Heart right ventricle (tissue), 16 donors: Measurements from ENCODE around the gene IL4. TPM values are rescaled to one million over a fixed set of nuclear protein-coding genes. Genes with fewer than 3 reads are reported as not detected.
"Not testable (repeated sequence)": the region's sequence is repeated elsewhere in the genome, so short reads cannot be mapped to it uniquely, and the experiment has no call there.

ENCODE experiments used
- ATAC-seq, 8 donors: fragments of 200-7000 bp; cut with Tn5 transposase; one replicate each; pipeline ENCODE4 v1.9.1; 2020; ENCODE audit warnings: mild to moderate bottlenecking in 8 of 8, moderate library complexity in 8 of 8, moderate number of reproducible peaks in 1 of 8
- DNase-seq, 2 donors: peaks; one replicate each; pipeline ENCODE4 v3.0.0-alpha.2; 2020
- H3K27ac ChIP-seq, 10 donors: fragments of 200-600 bp; sonication (generic) in 2 of 10; one replicate each; pipeline versions ENCODE4 v1.5.0 to v1.8.0; 2020 to 2022; ENCODE audit warnings: mild to moderate bottlenecking in 3 of 10
- H3K27me3 ChIP-seq, 7 donors: fragments of 200-600 bp; one replicate each; pipeline ENCODE4 v1.8.0; 2021 to 2022; ENCODE audit warnings: mild to moderate bottlenecking in 2 of 7
- H3K36me3 ChIP-seq, 9 donors: fragments of 200-600 bp; sonication (generic) in 1 of 9; one replicate each; pipeline versions ENCODE4 v1.5.0 to v1.8.0; 2020 to 2022; ENCODE audit warnings: mild to moderate bottlenecking in 2 of 9
- H3K4me1 ChIP-seq, 9 donors: fragments of 200-600 bp; sonication (generic) in 1 of 9; one replicate each; pipeline versions ENCODE4 v1.5.0 to v1.8.0; 2020 to 2022; ENCODE audit warnings: mild to moderate bottlenecking in 4 of 9
- H3K4me3 ChIP-seq, 10 donors: fragments of 200-600 bp; sonication (generic) in 2 of 10; one replicate each; pipeline versions ENCODE4 v1.5.0 to v1.8.0; 2020 to 2022; ENCODE audit warnings: mild to moderate bottlenecking in 7 of 10, moderate library complexity in 2 of 10
- H3K9me3 ChIP-seq, 11 donors: fragments of 200-600 bp in 10 of 11; sonication (generic) in 2 of 11; one replicate each; pipeline versions ENCODE4 v1.5.0 to v1.8.0; 2013 to 2022; ENCODE audit warnings: mild to moderate bottlenecking in 2 of 11, control low read depth in 1 of 11, moderate library complexity in 1 of 11
- WGBS, 2 donors: extraction: QIAGEN DNeasy Blood & Tissue Kit; methylation state at CpG; one replicate each; pipeline ENCODE4 v1.1.7; 2013; ENCODE audit warnings: inconsistent platforms in 1 of 2; 5-methylcytosine and 5-hydroxymethylcytosine counted together
- intact Hi-C, 10 donors: fragments of 100-400 bp; cut with DNase I; formaldehyde crosslinking; loops; one replicate each; pipeline versions ENCODE4 v1.11.1 to v1.14.2; 2022
- polyA plus RNA-seq, 2 donors: library from polyadenylated mRNA; stranded (reverse); fragments of 200-250 nt; gene quantifications; one replicate each; pipeline ENCODE4 v1.2.3, GENCODE V29; 2013
- total RNA-seq, 10 donors: library from RNA; stranded (reverse); fragmentation: NEBNext Ultra II Directional in 3 of 10; extraction: Animal tissue kit (Norgen Biotek cat#: 25700) in 3 of 10; gene quantifications; one replicate each; pipeline versions ENCODE4 v1.2.1 to v1.2.4, GENCODE V29; 2021 to 2023
- TF ChIP-seq, protein P1 (sequence below), 9 donors: fragments of 200-600 bp; sonication (generic) in 2 of 9; IDR thresholded peaks; one replicate each; pipeline versions ENCODE4 v1.5.0 to v1.8.0; 2021 to 2022; ENCODE audit warnings: antibody characterized with exemption in 9 of 9, mild to moderate bottlenecking in 5 of 9, moderate library complexity in 1 of 9
- donor health status: Arrhythmogenic right ventricular cardiomyopathy.
- donor health status: ischemic (EF 13 %, LVEDD 7.1; RV severe dilation, severe dysfunction).
- donor health status: healthy with polysubstance abuse.
- donor health status: DM: no; HTN: yes; CAD: no.
- donor health status: DM: no; HTN: no; CAD: no.
- donor health status: ischemic (EF 25% LVEDD 6.9; RV normal size, moderate dysfunction).
- donor health status: ischemic (EF 25% LVEDD 5.7; RV mildly dilated, moderate dysfunction).
- donor health status: healthy.
- donor health status: DM: yes; HTN: yes; CAD: no.
- donor health status: Ischemic cardiomyopathy.
- donor health status: ischemic (EF 35%, LVEDD 5.7; RV mildly dilated, moderate dysfunction).
- donor health status: nonischemic (EF 11% LVEDD 7.7; RV severe dilation, severe dysfunction).
- donor health status: DM: yes; HTN: yes; CAD: no.
- donor health status: PGD.
- donor health status: ischemic (EF 29% LVEDD 5.4; RV normal size, mild dysfunction).
- donor health status: nonischemic (EF 23%, LVEDD 6.1; RV moderate dilation, normal function).

The IL4 gene
- total and polyA plus RNA-seq, 12 donors: not detected

- DNase-seq (no peak), ATAC-seq (no peak)
- TF ChIP-seq, protein P1, sequence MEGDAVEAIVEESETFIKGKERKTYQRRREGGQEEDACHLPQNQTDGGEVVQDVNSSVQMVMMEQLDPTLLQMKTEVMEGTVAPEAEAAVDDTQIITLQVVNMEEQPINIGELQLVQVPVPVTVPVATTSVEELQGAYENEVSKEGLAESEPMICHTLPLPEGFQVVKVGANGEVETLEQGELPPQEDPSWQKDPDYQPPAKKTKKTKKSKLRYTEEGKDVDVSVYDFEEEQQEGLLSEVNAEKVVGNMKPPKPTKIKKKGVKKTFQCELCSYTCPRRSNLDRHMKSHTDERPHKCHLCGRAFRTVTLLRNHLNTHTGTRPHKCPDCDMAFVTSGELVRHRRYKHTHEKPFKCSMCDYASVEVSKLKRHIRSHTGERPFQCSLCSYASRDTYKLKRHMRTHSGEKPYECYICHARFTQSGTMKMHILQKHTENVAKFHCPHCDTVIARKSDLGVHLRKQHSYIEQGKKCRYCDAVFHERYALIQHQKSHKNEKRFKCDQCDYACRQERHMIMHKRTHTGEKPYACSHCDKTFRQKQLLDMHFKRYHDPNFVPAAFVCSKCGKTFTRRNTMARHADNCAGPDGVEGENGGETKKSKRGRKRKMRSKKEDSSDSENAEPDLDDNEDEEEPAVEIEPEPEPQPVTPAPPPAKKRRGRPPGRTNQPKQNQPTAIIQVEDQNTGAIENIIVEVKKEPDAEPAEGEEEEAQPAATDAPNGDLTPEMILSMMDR (IDR thresholded peaks at IDR 0.05): no peak
- no peak overlapping the region for H3K4me3 ChIP-seq
- H3K27me3 ChIP-seq: no peaks in the 10 kb centered on the region
- H3K9me3 ChIP-seq: no peaks in the 10 kb centered on the region
- intact Hi-C loops: no loop called here
- H3K27ac ChIP-seq: no peak overlapping the region
- H3K4me1 ChIP-seq: peaks cover 0 to 7% (median 0%) of the 10 kb centered on the region in 9 donors
- 83 to 85% methylated on average over 7 of the region's 7 CpGs for WGBS, 2 donors
- H3K36me3 ChIP-seq: peaks cover 0 to 20% (median 0%) of the 10 kb centered on the region in 9 donors
These were observed 15.7 kb downstream of the IL4 start for GRCh38 chr5:132689513-132689912.

DNA sequence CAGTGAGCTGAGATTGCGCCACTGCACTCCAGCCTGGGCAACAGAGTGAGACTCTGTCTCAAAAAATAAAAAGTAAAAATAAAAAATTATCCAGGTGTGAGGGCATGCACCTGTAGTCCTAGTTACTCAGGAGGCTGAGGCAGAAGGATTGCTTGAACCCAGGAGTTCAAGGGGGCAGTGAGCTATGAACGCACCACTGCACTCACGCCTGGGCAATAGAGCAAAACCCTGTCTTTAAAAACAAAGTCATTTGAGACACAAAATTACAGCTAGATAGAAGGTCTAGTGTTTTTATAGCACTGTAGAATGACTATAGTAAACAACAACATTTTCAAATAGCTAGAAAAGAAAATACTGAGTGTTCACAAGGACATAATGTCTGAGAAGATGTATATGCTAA is 16.4 kb downstream of the IL4 start:
- intact Hi-C loops: no loop called here
- WGBS, 2 donors: 98 to 100% methylated on average over 3 of the region's 3 CpGs

DNA sequence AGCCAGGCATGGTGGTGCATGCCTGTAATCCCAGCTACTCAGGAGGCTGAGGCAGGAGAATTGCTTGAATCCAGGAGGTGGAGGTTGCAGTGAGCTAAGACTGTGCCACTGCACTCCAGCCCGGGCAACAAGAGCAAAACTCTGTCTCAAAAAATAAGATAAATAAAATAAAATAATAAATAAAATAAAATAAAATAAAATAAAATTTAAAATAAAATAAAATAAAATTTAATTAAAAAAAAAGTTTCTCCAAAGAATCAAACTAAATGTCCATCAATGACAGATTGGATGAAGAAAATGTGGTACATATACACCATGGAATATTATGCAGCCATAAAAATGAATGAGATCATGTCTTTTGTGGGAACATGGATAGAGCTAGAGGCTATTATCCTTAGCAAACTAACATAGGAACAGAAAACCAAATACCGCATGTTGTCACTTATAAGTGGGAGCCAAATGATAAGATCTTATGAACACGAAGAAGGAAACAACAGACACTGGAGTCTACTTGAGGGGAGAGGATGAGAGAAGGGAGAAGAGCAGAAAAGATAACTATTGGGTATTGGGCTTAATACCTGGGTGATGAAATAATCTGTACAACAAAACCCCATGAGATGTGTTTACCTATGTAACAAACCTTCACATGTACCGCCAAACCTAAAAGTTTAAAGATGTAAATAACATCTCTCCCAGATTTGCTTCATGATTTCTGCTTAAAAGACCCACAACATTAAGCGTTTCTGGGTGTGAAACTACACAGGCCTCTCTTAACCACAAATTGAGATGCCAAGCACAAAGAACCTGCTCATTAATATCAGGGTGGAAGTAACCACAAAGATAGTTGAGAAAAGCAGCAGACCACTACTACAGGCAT is 18.2 kb downstream of the IL4 start:
- ATAC-seq, H3K9me3 ChIP-seq, H3K4me3 ChIP-seq, H3K27me3 ChIP-seq, H3K4me1 ChIP-seq, H3K27ac ChIP-seq, intact Hi-C loops, DNase-seq: not testable (repeated sequence)
- 75 to 94% methylated on average over 5 of the region's 5 CpGs for WGBS, 2 donors
- H3K36me3 ChIP-seq: peaks cover 0 to 40% (median 2%) of the 10 kb centered on the region in 9 donors

More for the DNA sequence above, 16.4 kb downstream of the IL4 start:
- H3K36me3 ChIP-seq: peaks cover 0 to 22% (median 0%) of the 10 kb centered on the region in 9 donors
- no peak overlapping the region for H3K27ac ChIP-seq
- TF ChIP-seq, protein P1 (IDR thresholded peaks at IDR 0.05): no peak
- DNase-seq: no peak
- H3K4me3 ChIP-seq: no peak overlapping the region
- ATAC-seq: no peak
- peaks cover 0 to 7% (median 0%) of the 10 kb centered on the region in 9 donors for H3K4me1 ChIP-seq
- no peaks in the 10 kb centered on the region for H3K9me3 ChIP-seq
- H3K27me3 ChIP-seq: no peaks in the 10 kb centered on the region

DNA sequence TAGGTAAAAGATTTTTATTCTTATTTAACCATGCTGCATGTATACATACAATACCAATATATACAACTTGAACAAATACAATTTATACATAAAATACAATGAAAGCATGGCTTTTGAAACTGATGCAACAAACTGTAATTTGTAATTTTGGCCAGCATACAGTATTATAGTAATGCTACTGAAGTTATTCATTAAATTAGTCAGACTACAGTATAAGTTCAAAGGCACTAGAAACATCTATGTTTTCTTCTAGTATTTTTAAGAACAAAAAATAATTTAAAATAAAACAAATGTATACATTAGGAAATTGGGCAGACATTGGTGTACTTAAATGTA is 18.8 kb downstream of the IL4 start:
- intact Hi-C loops: no loop called here
- TF ChIP-seq, protein P1 (IDR thresholded peaks at IDR 0.05): no peak
- H3K27ac ChIP-seq: no peak overlapping the region

DNA sequence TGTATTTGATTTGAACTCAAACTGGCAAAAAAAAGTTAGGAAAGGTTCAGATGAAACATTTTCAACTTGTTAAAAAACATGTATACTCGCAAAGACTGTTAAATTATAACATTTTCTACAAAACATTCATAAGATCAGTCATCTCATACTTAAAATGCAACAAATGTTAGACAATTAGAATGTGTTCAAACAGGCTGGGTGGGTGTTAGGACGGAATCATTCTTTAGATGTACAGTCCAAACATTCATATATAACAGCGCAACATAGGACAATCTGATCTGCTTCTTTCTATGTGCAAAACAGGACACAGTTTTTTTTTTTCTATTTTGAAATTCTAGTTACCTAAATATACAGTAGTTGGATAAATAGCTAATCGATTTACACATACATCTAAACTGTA is 22.2 kb downstream of the IL4 start:
- Histone ChIP-seq H3K27me3 (no peaks in the 10 kb centered on the region), H3K36me3 (peaks cover 0 to 74% (median 23%) of the 10 kb centered on the region in 9 donors), H3K4me3 (no peak overlapping the region), H3K4me1 (no peaks in the 10 kb centered on the region), H3K27ac (no peak overlapping the region), H3K9me3 (no peaks in the 10 kb centered on the region)
- WGBS, 2 donors: 94 to 97% methylated on average over 4 of the region's 4 CpGs
- intact Hi-C loops: loop anchor here in 1 of 10 donors (1.0 kb wide), 1 partner anchor 50 kb away; no protein-coding TSS in a partner anchor
- TF ChIP-seq, protein P1 (IDR thresholded peaks at IDR 0.05): no peak
- DNase-seq (no peak), ATAC-seq (no peak)

More for the DNA sequence above, 18.8 kb downstream of the IL4 start:
- ATAC-seq (no peak), DNase-seq (no peak)
- H3K9me3 ChIP-seq: no peaks in the 10 kb centered on the region
- H3K36me3 ChIP-seq: peaks cover 0 to 46% (median 7%) of the 10 kb centered on the region in 9 donors
- no peak overlapping the region for H3K4me3 ChIP-seq
- H3K4me1 ChIP-seq: peaks cover 0 to 7% (median 0%) of the 10 kb centered on the region in 9 donors
- H3K27me3 ChIP-seq: no peaks in the 10 kb centered on the region
